Coronary artery (tissue), 2 donors: ENCODE measurements around the gene MACROD1.

Experiments
- DNase-seq: peaks from one replicate; pipeline ENCODE4 v3.0.0-alpha.2; 2017; ENCODE audit warnings: low spot score
- H3K27ac ChIP-seq, 2 donors: fragments of 200-600 bp; sonication (generic); one replicate each; pipeline ENCODE4 v1.5.1; 2016 to 2019
- H3K4me3 ChIP-seq: fragments of 200-600 bp; sonication (generic); 2 replicates; pipeline ENCODE4 v1.5.1; 2016; ENCODE audit warnings: mild to moderate bottlenecking, moderate library complexity
- TF ChIP-seq, protein P1 (sequence below): fragments of 200-600 bp; sonication (generic); IDR thresholded peaks from one replicate; pipeline ENCODE4 v1.5.1; 2019; ENCODE audit warnings: antibody characterized with exemption

MACROD1 gene

GRCh38 chr11:64132982-64133705 is 32.8 kb downstream of the MACROD1 start:
- TF ChIP-seq, protein P1, sequence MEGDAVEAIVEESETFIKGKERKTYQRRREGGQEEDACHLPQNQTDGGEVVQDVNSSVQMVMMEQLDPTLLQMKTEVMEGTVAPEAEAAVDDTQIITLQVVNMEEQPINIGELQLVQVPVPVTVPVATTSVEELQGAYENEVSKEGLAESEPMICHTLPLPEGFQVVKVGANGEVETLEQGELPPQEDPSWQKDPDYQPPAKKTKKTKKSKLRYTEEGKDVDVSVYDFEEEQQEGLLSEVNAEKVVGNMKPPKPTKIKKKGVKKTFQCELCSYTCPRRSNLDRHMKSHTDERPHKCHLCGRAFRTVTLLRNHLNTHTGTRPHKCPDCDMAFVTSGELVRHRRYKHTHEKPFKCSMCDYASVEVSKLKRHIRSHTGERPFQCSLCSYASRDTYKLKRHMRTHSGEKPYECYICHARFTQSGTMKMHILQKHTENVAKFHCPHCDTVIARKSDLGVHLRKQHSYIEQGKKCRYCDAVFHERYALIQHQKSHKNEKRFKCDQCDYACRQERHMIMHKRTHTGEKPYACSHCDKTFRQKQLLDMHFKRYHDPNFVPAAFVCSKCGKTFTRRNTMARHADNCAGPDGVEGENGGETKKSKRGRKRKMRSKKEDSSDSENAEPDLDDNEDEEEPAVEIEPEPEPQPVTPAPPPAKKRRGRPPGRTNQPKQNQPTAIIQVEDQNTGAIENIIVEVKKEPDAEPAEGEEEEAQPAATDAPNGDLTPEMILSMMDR, result no peak
- no peak for DNase-seq
- H3K27ac ChIP-seq, result no peak overlapping the region
- no peak overlapping the region for H3K4me3 ChIP-seq

- DNase-seq, result no peak
Measured at GRCh38 chr11:64132191-64132771, 33.6 kb downstream of the MACROD1 start.

DNA sequence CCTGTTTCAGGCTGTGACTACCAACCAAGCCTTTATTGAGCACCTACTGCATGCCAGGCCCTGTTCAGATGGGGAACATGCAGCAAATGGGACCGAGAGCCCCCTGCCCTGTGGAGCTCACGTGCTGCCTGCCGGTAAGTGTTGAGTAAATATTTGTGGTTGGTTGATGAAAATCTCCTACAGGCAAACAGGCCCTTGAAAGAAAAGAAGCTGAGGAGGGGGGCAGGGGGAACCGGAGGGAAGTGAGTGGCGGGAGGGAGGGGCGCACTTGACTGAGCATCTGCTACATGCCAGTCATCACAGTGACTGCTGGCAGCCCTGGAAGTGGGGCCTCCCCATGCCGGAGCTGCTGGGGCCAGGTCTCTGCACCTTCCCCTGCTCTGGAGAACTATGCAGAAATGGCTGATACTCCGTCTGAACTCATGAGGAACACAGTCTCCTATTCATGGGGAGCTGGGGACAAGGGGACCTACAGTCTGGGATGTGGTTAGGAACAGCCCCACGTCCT is 34.2 kb downstream of the MACROD1 start:
- TF ChIP-seq, protein P1, result no peak
- Histone ChIP-seq H3K27ac (no peak overlapping the region), H3K4me3 (no peak overlapping the region)
- DNase-seq, result no peak

More at GRCh38 chr11:64132191-64132771, 33.6 kb downstream of the MACROD1 start:
- no peak overlapping the region for H3K27ac ChIP-seq
- TF ChIP-seq, protein P1, result no peak
- no peak overlapping the region for H3K4me3 ChIP-seq

DNA sequence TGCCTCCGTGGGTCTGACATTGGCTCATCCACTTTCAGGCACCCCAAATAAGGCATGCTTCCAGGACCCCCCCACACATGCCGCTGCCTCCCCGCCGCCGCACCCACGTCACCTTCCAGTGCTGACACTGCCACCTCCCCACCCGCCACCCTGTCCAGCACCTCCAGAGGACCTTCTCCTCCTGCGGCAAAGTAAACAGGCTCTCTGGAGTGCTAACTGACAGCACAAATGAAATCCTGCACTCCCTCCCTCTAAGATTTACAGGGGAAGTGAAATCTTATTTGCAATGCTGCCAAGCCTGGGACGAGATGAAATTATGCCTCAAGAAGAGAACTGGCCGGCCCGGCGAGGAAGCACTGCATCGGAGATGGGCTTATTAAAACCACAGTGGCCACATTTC is 35.3 kb downstream of the MACROD1 start:
- no peak overlapping the region for H3K27ac ChIP-seq
- no peak for DNase-seq
- TF ChIP-seq, protein P1, result no peak
- H3K4me3 ChIP-seq, result no peak overlapping the region

DNA sequence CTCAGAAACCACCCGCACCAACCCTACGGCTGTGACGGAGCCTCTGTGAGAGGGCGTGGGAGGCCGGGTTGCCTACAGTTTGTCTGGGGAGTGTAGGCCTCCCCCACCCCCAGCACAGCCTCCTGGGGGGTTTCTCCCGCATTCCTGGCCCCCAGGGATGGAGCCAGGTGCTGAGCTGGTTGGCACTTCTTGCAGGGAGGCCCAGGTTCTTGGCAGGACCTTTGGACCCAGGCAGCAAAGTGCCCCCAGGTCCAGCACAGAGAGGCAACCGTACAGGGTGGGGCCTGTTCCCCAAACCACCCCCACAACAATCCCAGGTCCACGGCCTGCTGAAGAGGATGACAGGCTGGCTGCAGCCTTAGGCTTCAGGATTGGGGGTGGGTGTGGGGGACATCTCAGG is 36.5 kb downstream of the MACROD1 start:
- no peak for DNase-seq
- TF ChIP-seq, protein P1, result no peak
- Histone ChIP-seq H3K4me3 (no peak overlapping the region), H3K27ac (no peak overlapping the region)

- TF ChIP-seq, protein P1, result no peak
- Histone ChIP-seq H3K27ac (no peak overlapping the region), H3K4me3 (no peak overlapping the region)
- DNase-seq, result no peak
Measured at GRCh38 chr11:64128255-64129006, 37.5 kb downstream of the MACROD1 start.
